Endothelial cell (in vitro differentiated cells): Measurements from ENCODE around the gene PDE1C. TPM values are rescaled to one million over a fixed set of nuclear protein-coding genes. Genes with fewer than 3 reads are reported as not detected.

Experiments
- DNase-seq: peaks from one replicate; pipeline ENCODE4 v3.0.0; 2021; ENCODE audit warnings: low spot score
- H3K27ac Mint-ChIP-seq: one replicate; pipeline ENCODE4 v1.8.0; 2021; ENCODE audit warnings: mixed read lengths, inconsistent platforms; ENCODE audit not compliant: unreplicated experiment
- H3K27me3 Mint-ChIP-seq: one replicate; pipeline ENCODE4 v1.8.0; 2021; ENCODE audit warnings: mild to moderate bottlenecking, moderate library complexity, mixed read lengths, inconsistent platforms; ENCODE audit not compliant: unreplicated experiment
- H3K36me3 Mint-ChIP-seq: one replicate; pipeline ENCODE4 v1.8.0; 2021; ENCODE audit warnings: mild to moderate bottlenecking, low read depth, mixed read lengths, inconsistent platforms; ENCODE audit not compliant: unreplicated experiment
- H3K4me1 Mint-ChIP-seq: one replicate; pipeline ENCODE4 v1.8.0; 2021; ENCODE audit warnings: mild to moderate bottlenecking, mixed read lengths, inconsistent platforms; ENCODE audit not compliant: unreplicated experiment
- H3K4me3 Mint-ChIP-seq: one replicate; pipeline ENCODE4 v1.8.0; 2021; ENCODE audit warnings: mild to moderate bottlenecking, mixed read lengths, inconsistent platforms; ENCODE audit not compliant: unreplicated experiment
- H3K9me3 Mint-ChIP-seq: one replicate; pipeline ENCODE4 v1.8.0; 2021; ENCODE audit warnings: mixed read lengths, inconsistent platforms; ENCODE audit not compliant: unreplicated experiment
- CTCF ChIP-seq: fragments of 200-600 bp; sonication (generic); IDR thresholded peaks from one replicate; pipeline ENCODE4 v1.5.0; 2021; ENCODE audit warnings: antibody characterized with exemption; ENCODE audit not compliant: unreplicated experiment
- total RNA-seq: library from RNA; stranded (reverse); fragmentation: NEBNext Ultra II Directional; extraction: Animal tissue kit (Norgen Biotek cat#: 25700); gene quantifications from one replicate; pipeline ENCODE4 v1.2.1, GENCODE V29; 2021; ENCODE audit not compliant: unreplicated experiment

Gene PDE1C
- total RNA-seq, 1 donor from 2014 or later = 2.9 TPM

- Mint-ChIP-seq H3K4me3 (no peak overlapping the region), H3K9me3 (no peaks in the 10 kb centered on the region), H3K36me3 (no peaks in the 10 kb centered on the region), H3K27me3 (no peaks in the 10 kb centered on the region), H3K27ac (no peak overlapping the region), H3K4me1 (peaks cover 6% of the 10 kb centered on the region)
- TF ChIP-seq CTCF = no peak
- no peak for DNase-seq
Observed at GRCh38 chr7:31734456-31734855, 335.8 kb downstream of the PDE1C start.

GRCh38 chr7:31729195-31729804 lies 340.9 kb downstream of the PDE1C start:
- peak; percentile 18 for TF ChIP-seq CTCF
- H3K36me3 Mint-ChIP-seq = no peaks in the 10 kb centered on the region
- H3K9me3 Mint-ChIP-seq = no peaks in the 10 kb centered on the region
- no peak overlapping the region for H3K4me3 Mint-ChIP-seq
- no peaks in the 10 kb centered on the region for H3K27me3 Mint-ChIP-seq
- no peak for DNase-seq
- H3K4me1 Mint-ChIP-seq = no peaks in the 10 kb centered on the region
- no peak overlapping the region for H3K27ac Mint-ChIP-seq

- Mint-ChIP-seq H3K9me3 (no peaks in the 10 kb centered on the region), H3K36me3 (no peaks in the 10 kb centered on the region), H3K27ac (no peak overlapping the region), H3K27me3 (no peaks in the 10 kb centered on the region), H3K4me1 (peaks cover 8% of the 10 kb centered on the region), H3K4me3 (no peak overlapping the region)
- TF ChIP-seq CTCF = no peak
- no peak for DNase-seq
Observed at GRCh38 chr7:31724696-31725095, 345.5 kb downstream of the PDE1C start.

- H3K27me3 Mint-ChIP-seq = peaks cover 1% of the 10 kb centered on the region
- H3K9me3 Mint-ChIP-seq = no peaks in the 10 kb centered on the region
- no peak overlapping the region for H3K27ac Mint-ChIP-seq
- TF ChIP-seq CTCF = no peak
- no peak overlapping the region for H3K4me3 Mint-ChIP-seq
- no peak for DNase-seq
- peaks cover 8% of the 10 kb centered on the region for H3K4me1 Mint-ChIP-seq
- H3K36me3 Mint-ChIP-seq = no peaks in the 10 kb centered on the region
Observed at GRCh38 chr7:31720366-31720765, 349.8 kb downstream of the PDE1C start.

- no peaks in the 10 kb centered on the region for H3K9me3 Mint-ChIP-seq
- H3K4me3 Mint-ChIP-seq = no peak overlapping the region
- H3K4me1 Mint-ChIP-seq = peaks cover 8% of the 10 kb centered on the region
- no peak for DNase-seq
- H3K36me3 Mint-ChIP-seq = peaks cover 4% of the 10 kb centered on the region
- TF ChIP-seq CTCF = no peak
- H3K27ac Mint-ChIP-seq = no peak overlapping the region
- peaks cover 1% of the 10 kb centered on the region for H3K27me3 Mint-ChIP-seq
Observed at GRCh38 chr7:31716355-31716754, 353.9 kb downstream of the PDE1C start.
